ENCODE results near the gene PCDHGB4.

GRCh38 chr5:141434006-141434405 is 46.5 kb downstream of the PCDHGB4 start:
- no peak for TF ChIP-seq CTCF (IDR thresholded peaks at IDR 0.05; ENCODE audit: low read length)
- no peak for TF ChIP-seq EZH2 (optimal IDR thresholded peaks at IDR 0.05; ENCODE audit: low read depth, low read length)
- no peak for TF ChIP-seq EZH2phosphoT487 (IDR thresholded peaks at IDR 0.05; ENCODE audit: low read length)
